ENCODE results near the gene GON4L.
"Not testable (repeated sequence)": the region's sequence is repeated elsewhere in the genome, so short reads cannot be mapped to it uniquely, and the experiment has no call there.

Gene GON4L

GRCh38 chr1:155745284-155746228, 111.5 kb downstream of the GON4L start:
- peak; percentile 96 for DNase-seq (ENCODE audit: low spot score)

- no peak for DNase-seq (ENCODE audit: low spot score)
Measured at GRCh38 chr1:155744711-155745283, 112.2 kb downstream of the GON4L start.

- no peak for DNase-seq (ENCODE audit: low spot score)
Measured at GRCh38 chr1:155741908-155742307, 115.1 kb downstream of the GON4L start.

GRCh38 chr1:155740995-155741394, 116.0 kb downstream of the GON4L start:
- DNase-seq (ENCODE audit: low spot score): no peak

GRCh38 chr1:155729031-155729898, 127.7 kb downstream of the GON4L start:
- DNase-seq (ENCODE audit: low spot score): peak; percentile 80

- DNase-seq (ENCODE audit: low spot score): no peak
Measured at GRCh38 chr1:155725142-155725541, 131.9 kb downstream of the GON4L start.

GRCh38 chr1:155719703-155720102, 137.3 kb downstream of the GON4L start:
- DNase-seq (ENCODE audit: low spot score): no peak

GRCh38 chr1:155718524-155719115, 138.4 kb downstream of the GON4L start:
- DNase-seq (ENCODE audit: low spot score): peak; percentile 30

- DNase-seq (ENCODE audit: low spot score): no peak
Measured at GRCh38 chr1:155717041-155717440, 140.0 kb downstream of the GON4L start.

GRCh38 chr1:155715777-155716176, 141.2 kb downstream of the GON4L start:
- peak; percentile 26 for DNase-seq (ENCODE audit: low spot score)

- DNase-seq (ENCODE audit: low spot score): not testable (repeated sequence)
Measured at GRCh38 chr1:155715056-155715455, 142.0 kb downstream of the GON4L start.

GRCh38 chr1:155713075-155713474, 143.9 kb downstream of the GON4L start:
- DNase-seq (ENCODE audit: low spot score): no peak

GRCh38 chr1:155712636-155713035, 144.4 kb downstream of the GON4L start:
- not testable (repeated sequence) for DNase-seq (ENCODE audit: low spot score)

- not testable (repeated sequence) for DNase-seq (ENCODE audit: low spot score)
Measured at GRCh38 chr1:155711457-155711856, 145.6 kb downstream of the GON4L start.

GRCh38 chr1:155709391-155709790, 147.6 kb downstream of the GON4L start:
- DNase-seq (ENCODE audit: low spot score): no peak

- DNase-seq (ENCODE audit: low spot score): no peak
Measured at GRCh38 chr1:155706139-155706538, 150.9 kb downstream of the GON4L start.

- not testable (repeated sequence) for DNase-seq (ENCODE audit: low spot score)
Measured at GRCh38 chr1:155704414-155704813, 152.6 kb downstream of the GON4L start.

- DNase-seq (ENCODE audit: low spot score): no peak
Measured at GRCh38 chr1:155703216-155703615, 153.8 kb downstream of the GON4L start.

GRCh38 chr1:155701675-155702074, 155.3 kb downstream of the GON4L start:
- DNase-seq (ENCODE audit: low spot score): not testable (repeated sequence)

Measured in putamen (tissue), 1 donor.